MCF 10A (cell line): Measurements from ENCODE around the gene VPS26A. TPM values are rescaled to one million over a fixed set of nuclear protein-coding genes. Genes with fewer than 3 reads are reported as not detected.

Experiments used
- BruUV-seq: library from RNA; stranded (reverse); fragments of 400-500 nt; replicated peaks from 2 replicates; lab custom pipeline; 2021; lab: Mats Ljungman, UMichigan
- CTCF ChIA-PET: fragments of 300-600 bp; sonication (Branson Sonifier 250); formaldehyde crosslinking; extraction: SDS; loops from one replicate; lab custom pipeline; 2021; ENCODE audit warnings: antibody characterized with exemption, inconsistent platforms; lab: Yijun Ruan, JAX
- POLR2A ChIA-PET: fragments of 300-600, 350-650 bp; sonication (Branson Sonifier 250); formaldehyde crosslinking; extraction: SDS; loops from one replicate; lab custom pipeline; 2020; ENCODE audit warnings: antibody characterized with exemption, inconsistent platforms; lab: Yijun Ruan, JAX
- DNase-seq: peaks from one replicate; pipeline ENCODE4 v3.0.0-alpha.2; 2018; ENCODE audit not compliant: unreplicated experiment
- H3K27ac Mint-ChIP-seq: one replicate; pipeline ENCODE4 v1.8.0; 2022; ENCODE audit warnings: mild to moderate bottlenecking, low read depth, mixed read lengths; ENCODE audit not compliant: unreplicated experiment
- H3K27me3 Mint-ChIP-seq: one replicate; pipeline ENCODE4 v1.8.0; 2022; ENCODE audit warnings: mixed read lengths; ENCODE audit not compliant: insufficient read depth, unreplicated experiment
- H3K36me3 Mint-ChIP-seq: one replicate; pipeline ENCODE4 v1.8.0; 2022; ENCODE audit warnings: mild to moderate bottlenecking, moderate library complexity, mixed read lengths; ENCODE audit not compliant: insufficient read depth, unreplicated experiment
- H3K4me1 Mint-ChIP-seq: one replicate; pipeline ENCODE4 v1.8.0; 2022; ENCODE audit warnings: mixed read lengths; ENCODE audit not compliant: insufficient read depth, unreplicated experiment
- H3K4me3 Mint-ChIP-seq: one replicate; pipeline ENCODE4 v1.8.0; 2022; ENCODE audit warnings: mild to moderate bottlenecking, moderate library complexity, mixed read lengths; ENCODE audit not compliant: unreplicated experiment
- H3K9me3 Mint-ChIP-seq: one replicate; pipeline ENCODE4 v1.8.0; 2022; ENCODE audit warnings: mixed read lengths; ENCODE audit not compliant: unreplicated experiment
- CTCF ChIP-seq: fragments of 200-600 bp; IDR thresholded peaks from one replicate; pipeline ENCODE4 v1.8.0; 2022; ENCODE audit warnings: antibody characterized with exemption, mild to moderate bottlenecking; ENCODE audit not compliant: unreplicated experiment
- intact Hi-C: fragments of 100-400 bp; cut with micrococcal nuclease; formaldehyde crosslinking; loops from 2 replicates; pipeline ENCODE4 v1.14.1; 2022
- total RNA-seq: library from RNA; stranded (reverse); gene quantifications from 2 replicates; pipeline ENCODE4 v1.2.3, GENCODE V29; 2022

The VPS26A gene
- total RNA-seq, 1 experiment from 2014 or later = 63.7 TPM

- CTCF ChIA-PET = no interaction called here
- Mint-ChIP-seq H3K4me1 (no peaks in the 10 kb centered on the region), H3K27ac (no peak overlapping the region), H3K27me3 (peaks cover 20% of the 10 kb centered on the region), H3K9me3 (no peaks in the 10 kb centered on the region), H3K36me3 (no peaks in the 10 kb centered on the region), H3K4me3 (no peak overlapping the region)
- TF ChIP-seq CTCF = no peak
- no peak for DNase-seq
- POLR2A ChIA-PET = no interaction called here
- no TSS peak for BruUV-seq
- intact Hi-C loops = no loop called here
Measured at GRCh38 chr10:69107699-69108098, 16.3 kb upstream of the VPS26A start.

- intact Hi-C loops = loop anchor here (5.0 to 10.0 kb wide), 2 partner anchors 97 to 215 kb away; no protein-coding TSS in a partner anchor
- CTCF ChIA-PET = interaction anchor here (1.3 kb wide), 1 partner anchor 26 kb away, joined by 4 read pairs; no protein-coding TSS in a partner anchor
Measured at GRCh38 chr10:69119896-69120295, 4.1 kb upstream of the VPS26A start.

GRCh38 chr10:69123306-69123746 is 652 bp upstream of the VPS26A start:
- H3K4me1 Mint-ChIP-seq = peaks cover 6% of the 10 kb centered on the region

More at GRCh38 chr10:69119896-69120295, 4.1 kb upstream of the VPS26A start:
- no peak for TF ChIP-seq CTCF
- Mint-ChIP-seq H3K4me1 (peaks cover 6% of the 10 kb centered on the region), H3K27me3 (no peaks in the 10 kb centered on the region), H3K9me3 (no peaks in the 10 kb centered on the region), H3K36me3 (no peaks in the 10 kb centered on the region), H3K27ac (no peak overlapping the region), H3K4me3 (no peak overlapping the region)
- POLR2A ChIA-PET = interaction anchor here (2.0 kb wide), 1 partner anchor 60 kb away, joined by 5 read pairs; the partner anchor contains the start of gene SUPV3L1
- BruUV-seq = no TSS peak
- no peak for DNase-seq

More at GRCh38 chr10:69123306-69123746, 652 bp upstream of the VPS26A start:
- CTCF ChIA-PET = no interaction called here
- peak overlapping the region; percentile 94 for H3K4me3 Mint-ChIP-seq
- DNase-seq = no peak
- intact Hi-C loops = loop anchor here (1.0 to 10.0 kb wide), 4 partner anchors 30 to 211 kb away; no protein-coding TSS in a partner anchor
- no peak for TF ChIP-seq CTCF
- H3K36me3 Mint-ChIP-seq = no peaks in the 10 kb centered on the region
- no peaks in the 10 kb centered on the region for H3K27me3 Mint-ChIP-seq
- H3K9me3 Mint-ChIP-seq = no peaks in the 10 kb centered on the region
- BruUV-seq = TSS peak; percentile 94
- peak overlapping the region; percentile 94 for H3K27ac Mint-ChIP-seq
- POLR2A ChIA-PET = interaction anchor here (0.5 to 2.9 kb wide), 2 partner anchors 29 to 81 kb away, joined by 3 to 13 read pairs; no protein-coding TSS in a partner anchor
